Stimulated activated CD4-positive, alpha-beta T cell treated with anti-CD3 and anti-CD28 coated beads, Interleukin-1b, Interleukin-23, amount 100 ng/mL, for 48 hours (primary cell): ENCODE data around the gene MYCBP2.
"Not testable (repeated sequence)": the region's sequence is repeated elsewhere in the genome, so short reads cannot be mapped to it uniquely, and the experiment has no call there.

ENCODE experiments used
- DNase-seq: peaks from one replicate; pipeline ENCODE4 v3.0.0-alpha.2; 2020

The MYCBP2 gene

DNA sequence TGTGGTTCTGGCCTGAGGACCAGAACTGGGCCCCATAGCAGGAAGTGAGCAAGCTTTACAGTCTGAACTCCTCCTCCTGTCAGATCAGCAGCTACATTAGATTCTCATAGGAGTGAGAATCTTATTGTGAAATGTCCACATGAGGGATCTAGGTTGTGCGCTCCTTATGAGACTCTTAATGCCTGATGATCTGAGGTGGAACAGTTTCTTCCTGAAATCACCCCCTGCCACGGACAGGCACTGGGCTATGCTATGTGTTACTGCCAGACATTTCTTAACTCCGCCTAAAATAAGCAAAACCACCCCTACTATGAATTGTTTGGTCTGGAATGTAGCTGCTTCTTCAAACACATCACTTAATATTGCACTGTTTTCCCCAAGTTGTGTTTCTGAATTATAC lies 304.6 kb downstream of the MYCBP2 start:
- no peak for DNase-seq

- DNase-seq, result no peak
Observed at GRCh38 chr13:77019756-77020155, 307.1 kb downstream of the MYCBP2 start.

GRCh38 chr13:77016888-77017623 lies 309.8 kb downstream of the MYCBP2 start:
- DNase-seq, result no peak

GRCh38 chr13:77016251-77016812 lies 310.6 kb downstream of the MYCBP2 start:
- DNase-seq, result no peak

DNA sequence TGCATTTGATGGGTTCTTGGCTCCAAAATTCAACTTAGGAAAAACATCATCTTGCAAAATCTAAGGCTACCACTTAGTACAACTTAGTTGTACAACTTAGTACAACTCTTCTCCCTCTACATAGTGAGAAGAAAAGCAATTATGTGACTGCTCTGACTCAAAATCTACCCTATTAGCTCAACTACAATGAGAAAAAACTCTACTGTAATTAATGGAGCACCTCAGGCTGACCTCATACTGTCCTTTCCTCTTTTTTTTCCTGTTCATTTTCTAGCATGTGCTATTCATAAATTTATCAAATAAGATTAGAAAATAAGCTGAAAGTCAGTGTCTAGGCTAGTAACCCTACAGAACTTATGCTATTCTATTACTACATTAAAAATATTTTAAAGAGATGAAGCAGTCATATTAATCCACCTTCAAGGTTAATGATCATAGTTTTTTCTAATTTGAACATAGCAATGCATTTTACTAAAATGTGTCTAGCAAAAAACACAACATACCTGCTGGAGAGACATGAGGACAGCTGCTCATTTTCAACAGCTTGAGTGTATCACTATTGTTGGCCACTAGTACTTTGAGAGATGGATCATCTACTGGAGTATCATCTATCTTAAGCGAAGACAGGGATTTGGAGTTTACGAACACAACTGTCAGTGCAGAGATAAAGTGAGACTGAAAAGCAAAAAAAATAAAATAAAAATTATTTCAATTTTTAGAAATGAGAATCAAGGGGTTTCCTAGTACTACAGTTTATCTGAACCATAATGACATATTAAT lies 311.8 kb downstream of the MYCBP2 start:
- DNase-seq, result no peak

- no peak for DNase-seq
Observed at GRCh38 chr13:77013853-77014542, 312.9 kb downstream of the MYCBP2 start.

DNA sequence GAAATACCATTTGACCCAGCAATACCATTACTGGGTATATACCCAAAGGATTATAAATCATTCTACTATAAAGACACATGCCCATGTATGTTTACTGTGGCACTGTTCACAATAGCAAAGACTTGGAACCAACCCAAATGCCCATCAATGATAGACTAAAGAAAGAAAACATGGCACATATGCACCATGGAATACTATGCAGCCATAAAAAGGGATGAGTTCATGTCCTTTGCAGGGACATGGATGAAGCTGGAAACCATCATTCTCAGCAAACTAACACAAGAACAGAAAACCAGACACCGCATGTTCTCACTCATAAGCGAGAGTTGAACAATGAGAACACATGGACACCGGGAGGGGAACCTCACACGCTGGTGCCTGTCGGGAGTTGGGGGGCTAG lies 317.2 kb downstream of the MYCBP2 start:
- DNase-seq, result not testable (repeated sequence)

- no peak for DNase-seq
Observed at GRCh38 chr13:77009011-77009410, 317.9 kb downstream of the MYCBP2 start.

- not testable (repeated sequence) for DNase-seq
Observed at GRCh38 chr13:77008337-77008736, 318.6 kb downstream of the MYCBP2 start.

DNA sequence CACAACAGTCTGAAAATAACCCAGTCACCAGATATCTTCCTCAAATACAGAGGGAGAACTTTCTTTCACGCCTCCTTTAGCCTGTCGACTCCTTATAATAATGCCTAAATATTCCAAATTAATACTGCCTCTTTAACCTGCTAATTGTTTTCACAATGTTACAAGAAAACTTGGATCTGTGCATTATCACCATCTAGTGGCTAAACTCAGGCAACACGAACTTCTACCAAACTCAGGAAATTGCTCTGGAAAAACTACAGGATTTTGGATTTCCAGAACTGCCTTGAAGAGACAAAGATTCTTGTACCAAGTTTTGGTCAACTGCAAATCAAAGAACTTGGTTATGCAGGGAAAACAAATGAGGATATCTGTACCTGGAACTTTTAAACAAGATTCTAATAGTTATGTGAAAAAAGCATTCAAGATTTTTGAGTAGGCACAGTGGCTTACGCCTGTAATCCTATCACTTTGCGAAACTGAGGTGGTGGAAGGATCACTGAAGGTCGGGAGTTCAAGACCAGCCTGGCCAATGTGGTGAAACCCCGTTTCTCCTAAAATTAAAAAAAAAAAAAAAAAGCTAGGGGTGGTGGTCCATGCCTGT lies 324.2 kb downstream of the MYCBP2 start:
- no peak for DNase-seq

GRCh38 chr13:77001963-77002587 lies 324.8 kb downstream of the MYCBP2 start:
- DNase-seq, result no peak

- no peak for DNase-seq
Observed at GRCh38 chr13:77001540-77001939, 325.4 kb downstream of the MYCBP2 start.

DNA sequence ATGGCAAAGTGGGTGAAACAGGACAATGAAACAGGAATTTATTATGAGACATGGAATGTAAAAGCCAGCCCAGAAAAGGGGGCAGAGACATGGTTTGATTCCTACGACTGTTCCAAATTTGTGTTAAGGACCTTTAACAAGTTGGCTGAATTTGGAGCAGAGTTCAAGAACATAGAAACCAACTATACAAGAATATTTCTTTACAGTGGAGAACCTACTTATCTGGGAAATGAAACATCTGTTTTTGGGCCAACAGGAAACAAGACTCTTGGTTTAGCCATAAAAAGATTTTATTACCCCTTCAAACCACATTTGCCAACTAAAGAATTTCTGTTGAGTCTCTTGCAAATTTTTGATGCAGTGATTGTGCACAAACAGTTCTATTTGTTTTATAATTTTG lies 326.4 kb downstream of the MYCBP2 start:
- DNase-seq, result no peak
